ENCODE results near the gene NT5DC1. TPM values are rescaled to one million over a fixed set of nuclear protein-coding genes. Genes with fewer than 3 reads are reported as not detected.

Gene NT5DC1
- total RNA-seq, 2 experiments from 2014 or later = 48.3 to 49.4 TPM

- DNase-seq = no peak
- Mint-ChIP-seq H3K27me3 (no peaks in the 10 kb centered on the region), H3K4me3 (no peak overlapping the region), H3K27ac (no peak overlapping the region), H3K9me3 (no peaks in the 10 kb centered on the region), H3K36me3 (ENCODE audit: low read depth) (no peaks in the 10 kb centered on the region), H3K4me1 (no peaks in the 10 kb centered on the region)
- CTCF ChIA-PET = no interaction called here
- POLR2A ChIA-PET = no interaction called here
These were observed 92.1 kb downstream of the NT5DC1 start for GRCh38 chr6:116192786-116193185.

DNA sequence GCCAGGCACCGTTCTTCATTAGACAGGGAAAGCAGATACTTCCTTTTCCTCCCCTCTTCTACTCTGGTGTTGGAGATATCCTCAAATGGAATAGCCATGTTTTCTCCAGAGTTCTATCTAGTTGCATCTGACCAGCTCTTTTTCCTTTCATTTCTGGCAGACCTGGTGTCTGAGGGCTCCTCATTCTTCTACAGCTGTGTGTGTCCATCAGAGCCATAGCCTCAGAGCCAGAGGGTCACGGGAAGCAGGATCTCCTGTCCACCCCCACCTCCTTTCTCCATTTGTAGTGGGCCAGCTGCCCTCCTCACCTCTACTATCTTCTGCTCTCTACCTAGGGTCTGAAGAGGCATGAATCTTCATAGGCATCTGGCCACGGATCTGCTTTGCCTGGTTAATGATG is 96.2 kb downstream of the NT5DC1 start:
- ChIA-PET POLR2A (no interaction called here), CTCF (no interaction called here)
- Mint-ChIP-seq H3K27me3 (no peaks in the 10 kb centered on the region), H3K4me3 (no peak overlapping the region), H3K9me3 (no peaks in the 10 kb centered on the region), H3K36me3 (ENCODE audit: low read depth) (no peaks in the 10 kb centered on the region), H3K27ac (no peak overlapping the region), H3K4me1 (no peaks in the 10 kb centered on the region)
- DNase-seq = no peak

- ChIA-PET CTCF (interaction anchor here (1.0 kb wide), 1 partner anchor 42 kb away, joined by 3 read pairs; no protein-coding TSS in a partner anchor), POLR2A (no interaction called here)
- no peaks in the 10 kb centered on the region for H3K36me3 Mint-ChIP-seq (ENCODE audit: low read depth)
- no peaks in the 10 kb centered on the region for H3K4me1 Mint-ChIP-seq
- H3K27me3 Mint-ChIP-seq = no peaks in the 10 kb centered on the region
- H3K4me3 Mint-ChIP-seq = no peak overlapping the region
- H3K27ac Mint-ChIP-seq = no peak overlapping the region
- H3K9me3 Mint-ChIP-seq = no peaks in the 10 kb centered on the region
- no peak for DNase-seq
These were observed 100.1 kb downstream of the NT5DC1 start for GRCh38 chr6:116200619-116201249.

DNA sequence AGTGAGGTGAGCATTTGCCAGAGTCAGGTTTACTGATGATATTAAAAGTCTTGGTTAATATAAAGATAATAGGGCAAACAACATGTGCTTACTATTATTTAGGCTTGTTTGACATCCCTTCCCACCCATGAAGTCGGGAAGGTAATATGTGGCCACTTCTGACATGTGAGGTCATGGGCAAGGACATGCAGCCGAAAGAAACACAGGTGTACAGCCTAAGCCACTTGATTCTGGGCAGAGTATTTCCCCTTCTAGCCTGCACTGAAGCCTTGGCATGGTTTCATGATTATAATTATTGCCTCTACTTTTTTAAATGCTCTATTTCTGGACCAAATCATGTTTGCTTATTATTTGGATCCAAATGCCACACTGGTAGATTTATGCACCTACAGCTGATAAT is 100.9 kb downstream of the NT5DC1 start:
- ChIA-PET CTCF (no interaction called here), POLR2A (no interaction called here)
- no peak overlapping the region for H3K4me3 Mint-ChIP-seq
- no peak overlapping the region for H3K27ac Mint-ChIP-seq
- H3K9me3 Mint-ChIP-seq = no peaks in the 10 kb centered on the region
- peaks cover 4% of the 10 kb centered on the region for H3K4me1 Mint-ChIP-seq
- no peaks in the 10 kb centered on the region for H3K36me3 Mint-ChIP-seq (ENCODE audit: low read depth)
- no peak for DNase-seq
- no peaks in the 10 kb centered on the region for H3K27me3 Mint-ChIP-seq

DNA sequence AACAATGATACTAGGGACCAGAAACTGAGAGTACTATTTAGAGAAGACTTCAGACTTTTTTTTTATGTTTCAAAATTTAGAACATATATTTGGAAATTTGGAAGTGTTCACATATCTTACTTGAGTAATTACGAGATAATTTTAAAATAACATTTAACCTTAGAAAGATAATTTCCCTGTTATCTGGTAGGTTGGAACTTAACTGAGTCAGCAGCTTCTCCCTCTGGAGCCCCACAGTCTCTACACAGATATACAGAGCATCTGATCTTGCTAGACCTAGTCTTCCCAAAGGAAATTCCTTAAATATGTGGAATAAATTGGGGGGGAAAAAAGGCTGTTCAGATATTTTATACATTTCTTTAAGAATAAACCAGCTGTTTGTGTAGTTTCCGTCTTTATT is 104.6 kb downstream of the NT5DC1 start:
- no peak overlapping the region for H3K27ac Mint-ChIP-seq
- H3K36me3 Mint-ChIP-seq (ENCODE audit: low read depth) = no peaks in the 10 kb centered on the region
- ChIA-PET POLR2A (no interaction called here), CTCF (no interaction called here)
- peaks cover 7% of the 10 kb centered on the region for H3K4me1 Mint-ChIP-seq
- no peak for DNase-seq
- no peaks in the 10 kb centered on the region for H3K9me3 Mint-ChIP-seq
- no peaks in the 10 kb centered on the region for H3K27me3 Mint-ChIP-seq
- H3K4me3 Mint-ChIP-seq = no peak overlapping the region

DNA sequence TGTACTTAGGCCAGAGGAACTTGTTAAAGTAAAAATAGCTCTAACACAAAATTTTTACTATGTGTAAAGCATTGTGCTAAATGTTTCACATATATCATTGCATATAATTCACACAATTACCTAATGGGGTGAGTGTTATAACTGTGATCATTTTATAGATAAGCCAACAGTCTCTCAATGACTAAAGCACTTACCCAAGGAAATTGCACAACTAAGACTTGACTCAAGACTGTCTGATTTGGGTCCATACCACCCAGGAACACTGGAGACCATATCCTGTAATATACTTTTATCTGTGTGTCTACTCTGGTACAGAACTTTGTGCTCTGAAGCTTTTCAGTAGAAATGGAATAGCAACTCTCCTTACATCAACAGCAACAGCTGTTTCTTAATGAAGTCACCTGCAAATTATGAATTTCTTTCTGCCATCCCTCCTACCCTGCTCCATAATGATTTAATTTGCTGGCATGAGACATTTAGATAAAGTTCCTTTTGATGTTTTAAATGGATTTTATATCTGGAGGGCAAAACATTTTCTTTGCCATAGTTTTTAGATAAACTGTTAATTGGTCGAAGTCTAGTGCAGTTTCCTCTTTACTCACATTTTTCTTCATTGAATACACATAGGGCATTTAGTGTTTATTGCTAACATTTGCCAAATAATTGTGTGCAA is 105.7 kb downstream of the NT5DC1 start:
- Mint-ChIP-seq H3K9me3 (no peaks in the 10 kb centered on the region), H3K36me3 (ENCODE audit: low read depth) (no peaks in the 10 kb centered on the region), H3K4me3 (no peak overlapping the region), H3K27ac (no peak overlapping the region), H3K4me1 (peaks cover 7% of the 10 kb centered on the region), H3K27me3 (no peaks in the 10 kb centered on the region)
- ChIA-PET CTCF (interaction anchor here (0.8 kb wide), 1 partner anchor 11 kb away, joined by 3 read pairs; no protein-coding TSS in a partner anchor), POLR2A (no interaction called here)
- DNase-seq = no peak

DNA sequence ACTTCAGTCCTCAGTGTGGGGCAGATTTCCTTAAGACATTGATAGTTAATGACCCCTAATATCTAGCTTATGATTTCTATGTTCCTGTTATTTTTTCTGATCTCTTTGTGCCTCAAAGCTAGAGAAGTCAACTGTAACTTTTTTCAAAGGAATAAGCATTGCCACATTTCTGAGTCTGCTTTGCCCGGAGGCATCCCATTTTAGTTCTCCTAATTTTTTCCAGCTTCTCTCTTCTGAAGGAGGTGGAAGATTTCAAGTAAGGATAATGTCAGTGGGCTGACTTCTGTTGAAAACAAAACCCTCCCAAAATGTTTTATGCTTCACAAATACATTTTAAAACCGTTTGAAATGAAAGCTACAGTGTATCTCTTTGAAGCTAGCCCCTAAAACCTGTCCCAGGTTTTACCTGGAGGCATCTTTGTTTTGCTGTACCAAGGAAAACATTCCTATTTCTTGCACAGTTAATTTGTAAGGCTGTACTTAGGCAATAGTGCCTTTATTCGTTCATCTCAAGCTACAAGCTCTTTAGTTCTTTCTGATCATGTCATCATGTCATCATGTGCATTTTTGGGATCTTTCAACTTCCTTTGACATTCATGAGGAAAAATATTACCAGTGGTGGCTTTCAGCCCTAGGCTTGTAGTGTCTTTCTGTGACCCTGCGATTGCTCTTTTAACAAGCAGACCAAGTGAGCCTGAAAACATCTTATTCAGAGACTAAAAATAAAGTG is 107.6 kb downstream of the NT5DC1 start:
- no peaks in the 10 kb centered on the region for H3K36me3 Mint-ChIP-seq (ENCODE audit: low read depth)
- POLR2A ChIA-PET = interaction anchor here (0.7 kb wide), 1 partner anchor 48 kb away, joined by 3 read pairs; no protein-coding TSS in a partner anchor
- no peak for DNase-seq
- peaks cover 7% of the 10 kb centered on the region for H3K4me1 Mint-ChIP-seq
- H3K27me3 Mint-ChIP-seq = no peaks in the 10 kb centered on the region
- H3K27ac Mint-ChIP-seq = no peak overlapping the region
- no peaks in the 10 kb centered on the region for H3K9me3 Mint-ChIP-seq
- CTCF ChIA-PET = interaction anchor here (0.8 to 1.4 kb wide), 2 partner anchors 8 to 10 kb away, joined by 3 to 6 read pairs; no protein-coding TSS in a partner anchor
- H3K4me3 Mint-ChIP-seq = no peak overlapping the region

DNA sequence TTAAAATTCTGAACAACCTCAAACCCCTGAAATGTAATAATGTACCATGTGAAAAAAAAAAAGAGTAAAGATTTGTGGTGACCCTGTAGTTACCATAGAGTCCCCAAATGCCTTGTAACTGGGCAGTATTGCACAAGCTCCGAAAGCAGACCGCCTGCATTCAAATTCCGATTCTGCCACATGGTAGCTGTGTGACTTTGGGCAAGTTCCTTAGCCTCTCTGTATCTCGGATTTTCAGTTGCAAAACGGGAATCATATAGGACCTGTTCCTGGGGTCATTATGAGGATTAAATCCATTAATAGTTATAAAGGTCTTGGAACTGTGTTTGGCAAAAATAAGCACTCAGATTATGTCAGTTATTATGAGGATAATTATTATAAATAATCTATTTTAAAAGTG is 109.7 kb downstream of the NT5DC1 start:
- Mint-ChIP-seq H3K27me3 (no peaks in the 10 kb centered on the region), H3K36me3 (ENCODE audit: low read depth) (no peaks in the 10 kb centered on the region), H3K9me3 (no peaks in the 10 kb centered on the region), H3K4me3 (no peak overlapping the region), H3K27ac (no peak overlapping the region), H3K4me1 (peaks cover 7% of the 10 kb centered on the region)
- ChIA-PET CTCF (interaction anchor here (1.7 to 1.9 kb wide), 2 partner anchors 8 to 13 kb away, joined by 4 to 5 read pairs; no protein-coding TSS in a partner anchor), POLR2A (no interaction called here)
- DNase-seq = no peak

DNA sequence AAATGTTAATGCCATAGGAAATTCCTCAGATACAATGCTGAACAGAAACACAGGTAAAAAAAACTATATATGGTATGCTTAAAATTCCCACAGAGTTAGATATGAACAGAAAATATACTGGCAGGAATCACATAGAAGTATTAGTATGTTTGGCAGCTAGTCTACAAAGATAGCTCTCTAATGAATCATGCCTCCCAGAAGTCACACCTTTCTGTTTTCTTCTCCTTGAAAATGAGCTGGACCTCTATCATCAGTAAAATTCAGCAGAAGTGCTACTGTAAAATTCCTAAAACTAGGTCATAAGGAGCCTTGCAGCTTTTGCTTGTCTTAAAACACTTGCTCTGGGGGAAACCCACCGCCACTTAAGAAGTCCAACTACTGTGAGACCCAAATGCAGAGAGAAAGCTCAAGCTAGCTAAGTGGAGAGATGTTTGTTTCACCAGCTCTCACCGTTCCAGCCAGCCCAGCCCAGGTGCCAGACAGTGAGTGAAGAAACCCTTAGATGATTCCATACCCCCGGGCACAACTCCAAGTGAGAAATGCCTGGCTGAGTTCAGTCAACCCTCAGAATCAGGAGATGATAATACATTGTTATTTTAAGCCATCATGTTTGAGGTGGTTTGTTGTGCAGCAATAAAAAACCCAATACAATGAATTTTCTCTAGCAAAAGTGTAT is 110.2 kb downstream of the NT5DC1 start:
- Mint-ChIP-seq H3K4me3 (no peak overlapping the region), H3K9me3 (no peaks in the 10 kb centered on the region), H3K27ac (no peak overlapping the region), H3K4me1 (peaks cover 7% of the 10 kb centered on the region), H3K27me3 (no peaks in the 10 kb centered on the region), H3K36me3 (ENCODE audit: low read depth) (no peaks in the 10 kb centered on the region)
- POLR2A ChIA-PET = no interaction called here
- no peak for DNase-seq
- CTCF ChIA-PET = interaction anchor here (1.7 kb wide), 1 partner anchor 12 kb away, joined by 4 read pairs; no protein-coding TSS in a partner anchor

GRCh38 chr6:116214681-116215080 is 114.0 kb downstream of the NT5DC1 start:
- Mint-ChIP-seq H3K27me3 (no peaks in the 10 kb centered on the region), H3K9me3 (no peaks in the 10 kb centered on the region), H3K27ac (no peak overlapping the region), H3K4me1 (no peaks in the 10 kb centered on the region), H3K4me3 (no peak overlapping the region), H3K36me3 (ENCODE audit: low read depth) (no peaks in the 10 kb centered on the region)
- ChIA-PET POLR2A (no interaction called here), CTCF (interaction anchor here (1.0 to 1.5 kb wide), 2 partner anchors 9 to 99 kb away, joined by 3 read pairs; no protein-coding TSS in a partner anchor)
- DNase-seq = no peak

GRCh38 chr6:116215414-116215813 is 114.8 kb downstream of the NT5DC1 start:
- no peaks in the 10 kb centered on the region for H3K9me3 Mint-ChIP-seq
- no peaks in the 10 kb centered on the region for H3K36me3 Mint-ChIP-seq (ENCODE audit: low read depth)
- ChIA-PET CTCF (interaction anchor here (0.7 to 1.5 kb wide), 2 partner anchors 100 to 104 kb away, joined by 3 read pairs; no protein-coding TSS in a partner anchor), POLR2A (no interaction called here)
- no peaks in the 10 kb centered on the region for H3K4me1 Mint-ChIP-seq
- H3K27me3 Mint-ChIP-seq = no peaks in the 10 kb centered on the region
- DNase-seq = no peak
- no peak overlapping the region for H3K27ac Mint-ChIP-seq
- no peak overlapping the region for H3K4me3 Mint-ChIP-seq

DNA sequence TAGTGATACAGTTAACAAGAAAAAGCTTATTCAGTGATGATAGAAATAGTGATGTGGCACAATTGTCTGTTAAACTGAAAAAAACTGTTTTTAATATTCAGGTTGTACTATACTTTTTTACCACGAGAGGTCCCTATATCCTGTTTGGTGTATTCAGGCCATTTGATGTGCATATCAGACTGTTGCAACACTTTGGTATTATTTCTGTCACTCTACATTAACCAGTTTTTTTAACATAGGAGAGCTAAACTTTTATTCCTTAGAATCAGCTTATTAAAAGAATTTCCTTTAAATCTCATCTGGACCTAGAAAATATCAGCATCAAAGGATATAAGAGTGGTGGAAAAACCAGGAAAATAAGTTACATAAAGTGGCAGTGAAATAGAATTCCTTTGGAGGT is 116.4 kb downstream of the NT5DC1 start:
- no peaks in the 10 kb centered on the region for H3K36me3 Mint-ChIP-seq (ENCODE audit: low read depth)

More for the DNA sequence above, 116.4 kb downstream of the NT5DC1 start:
- ChIA-PET POLR2A (no interaction called here), CTCF (interaction anchor here (0.8 to 2.2 kb wide), 11 partner anchors 9 to 349 kb away, joined by 3 to 10 read pairs (median 3); partner anchors contain the start of genes TSPYL1 and TSPYL4)
- no peak overlapping the region for H3K27ac Mint-ChIP-seq
- no peaks in the 10 kb centered on the region for H3K9me3 Mint-ChIP-seq
- no peak for DNase-seq
- no peak overlapping the region for H3K4me3 Mint-ChIP-seq
- H3K27me3 Mint-ChIP-seq = no peaks in the 10 kb centered on the region
- H3K4me1 Mint-ChIP-seq = no peaks in the 10 kb centered on the region

All from activated CD4-positive, alpha-beta memory T cell treated with anti-CD3 and anti-CD28 coated beads, Interleukin-2, amount 10 ng/mL, durations not matched to agents 7 days and 5 days (primary cell).